DMS 273 (cell line): ENCODE measurements around the gene ELP5.
A peak's percentile ranks its signal among the peaks of the same experiment; 100 is the strongest.

Experiments
- DNase-seq: peaks from one replicate; lab custom pipeline; 2025; ENCODE audit not compliant: unreplicated experiment; lab: John Stamatoyannopoulos, UW

Gene ELP5

DNA sequence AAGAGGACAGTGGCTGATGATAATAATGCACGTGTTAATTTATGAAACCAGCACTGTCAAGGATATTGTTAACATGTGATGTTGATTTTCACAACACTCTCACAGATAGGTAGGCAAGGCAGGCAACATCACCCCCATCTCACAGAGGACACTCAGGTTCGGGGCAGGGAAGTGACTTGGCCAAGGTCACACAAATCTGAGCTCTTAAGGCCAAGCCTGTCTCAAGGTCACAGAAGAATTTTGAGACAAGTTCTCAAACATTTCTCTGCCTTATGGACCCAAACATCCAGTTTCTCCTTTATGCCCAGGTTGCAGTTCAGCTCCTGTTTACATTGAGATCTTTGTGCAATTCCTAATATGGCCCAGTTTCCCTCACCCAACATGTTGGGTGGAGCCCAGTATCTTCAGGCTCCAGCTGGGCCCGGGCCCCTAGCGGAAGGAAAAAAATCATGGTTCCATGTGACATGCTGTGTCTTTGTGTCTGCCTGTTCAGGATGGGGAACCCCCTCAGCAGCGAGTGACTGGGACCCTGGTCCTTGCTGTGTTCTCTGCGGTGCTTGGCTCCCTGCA lies 30.8 kb downstream of the ELP5 start:
- DNase-seq, result peak; percentile 18

DNA sequence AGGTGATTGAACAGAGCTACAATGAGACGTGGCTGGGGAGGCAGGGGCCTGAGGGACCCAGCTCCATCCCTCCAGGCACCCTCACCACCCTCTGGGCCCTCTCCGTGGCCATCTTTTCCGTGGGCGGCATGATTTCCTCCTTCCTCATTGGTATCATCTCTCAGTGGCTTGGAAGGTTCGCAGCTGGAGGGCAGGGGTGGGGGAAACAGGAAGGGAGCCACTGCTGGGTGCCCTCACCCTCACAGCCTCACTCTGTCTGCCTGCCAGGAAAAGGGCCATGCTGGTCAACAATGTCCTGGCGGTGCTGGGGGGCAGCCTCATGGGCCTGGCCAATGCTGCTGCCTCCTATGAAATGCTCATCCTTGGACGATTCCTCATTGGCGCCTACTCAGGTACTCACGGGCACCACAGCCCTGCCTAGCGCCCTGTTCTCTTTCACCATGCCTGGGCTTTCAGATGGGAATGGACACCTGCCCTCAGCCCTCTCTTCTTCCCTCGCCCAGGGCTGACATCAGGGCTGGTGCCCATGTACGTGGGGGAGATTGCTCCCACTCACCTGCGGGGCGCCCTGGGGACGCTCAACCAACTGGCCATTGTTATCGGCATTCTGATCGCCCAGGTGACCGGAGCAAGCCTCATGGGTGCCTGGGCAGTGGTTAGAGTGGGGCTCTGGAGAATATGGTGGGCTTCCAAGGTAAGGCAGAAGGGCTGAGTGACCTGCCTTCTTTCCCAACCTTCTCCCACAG lies 31.6 kb downstream of the ELP5 start:
- DNase-seq, result no peak

DNA sequence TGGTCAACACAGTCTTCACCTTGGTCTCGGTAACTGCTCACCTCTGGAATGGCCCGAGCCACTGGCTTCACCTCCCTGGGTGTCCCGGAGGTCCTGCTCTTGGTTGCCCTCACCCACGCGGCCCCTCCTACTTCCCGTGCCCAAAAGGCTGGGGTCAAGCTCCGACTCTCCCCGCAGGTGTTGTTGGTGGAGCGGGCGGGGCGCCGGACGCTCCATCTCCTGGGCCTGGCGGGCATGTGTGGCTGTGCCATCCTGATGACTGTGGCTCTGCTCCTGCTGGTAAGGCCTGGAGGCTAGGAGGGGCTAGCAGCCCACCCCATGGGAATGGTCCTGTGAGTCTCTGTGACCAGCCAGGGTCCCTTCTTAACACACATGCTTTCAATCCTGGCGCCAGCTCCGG lies 32.9 kb downstream of the ELP5 start:
- DNase-seq, result no peak

DNA sequence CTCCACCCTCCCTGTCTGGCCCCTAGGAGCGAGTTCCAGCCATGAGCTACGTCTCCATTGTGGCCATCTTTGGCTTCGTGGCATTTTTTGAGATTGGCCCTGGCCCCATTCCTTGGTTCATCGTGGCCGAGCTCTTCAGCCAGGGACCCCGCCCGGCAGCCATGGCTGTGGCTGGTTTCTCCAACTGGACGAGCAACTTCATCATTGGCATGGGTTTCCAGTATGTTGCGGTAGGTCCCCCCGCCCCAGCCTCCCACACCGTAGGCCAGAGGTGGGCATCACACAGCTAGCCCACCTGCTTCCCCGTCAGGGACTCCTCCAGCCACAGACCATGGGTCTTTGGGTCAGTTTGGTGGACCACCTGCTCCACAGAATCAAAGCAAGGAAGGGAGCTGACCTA lies 33.7 kb downstream of the ELP5 start:
- no peak for DNase-seq

DNA sequence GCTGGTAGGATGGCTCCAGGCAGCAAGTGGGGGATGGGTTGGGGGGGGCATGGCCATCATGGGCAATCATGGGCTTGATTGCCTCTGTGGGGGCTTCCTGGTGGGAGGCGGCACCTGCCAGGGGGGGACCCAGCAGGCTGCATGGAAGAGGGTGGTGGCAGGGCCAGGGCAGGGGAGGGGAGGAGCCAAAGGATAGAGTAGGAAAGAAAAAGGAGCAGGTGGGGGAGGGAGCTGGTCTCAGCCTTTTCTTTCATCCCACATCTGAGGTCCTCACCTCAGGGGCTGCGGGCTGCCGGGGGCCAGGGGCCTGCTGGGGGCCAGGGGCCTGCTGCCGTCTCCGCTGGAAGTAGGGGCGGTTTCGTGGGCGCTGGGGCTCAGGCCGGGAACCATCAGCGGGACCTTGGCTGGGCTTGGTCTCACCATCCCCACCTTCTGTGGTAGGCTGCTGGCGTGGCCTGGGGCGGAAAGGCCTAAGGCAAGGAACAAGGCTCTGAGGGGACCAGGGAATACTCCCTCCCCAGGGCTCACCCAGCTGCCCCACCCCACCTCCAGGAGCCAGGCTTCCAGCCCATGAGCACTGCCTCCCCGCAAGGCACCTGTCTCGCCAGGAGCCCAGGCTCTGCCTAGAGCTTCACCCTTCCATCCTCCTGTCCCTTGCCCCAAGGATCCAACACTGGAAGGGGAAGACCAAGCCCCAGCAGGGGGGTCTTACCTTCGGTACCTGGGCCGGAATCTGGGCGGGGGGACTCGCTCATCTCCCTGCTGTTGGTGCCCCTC lies 37.4 kb downstream of the ELP5 start:
- DNase-seq, result no peak

DNA sequence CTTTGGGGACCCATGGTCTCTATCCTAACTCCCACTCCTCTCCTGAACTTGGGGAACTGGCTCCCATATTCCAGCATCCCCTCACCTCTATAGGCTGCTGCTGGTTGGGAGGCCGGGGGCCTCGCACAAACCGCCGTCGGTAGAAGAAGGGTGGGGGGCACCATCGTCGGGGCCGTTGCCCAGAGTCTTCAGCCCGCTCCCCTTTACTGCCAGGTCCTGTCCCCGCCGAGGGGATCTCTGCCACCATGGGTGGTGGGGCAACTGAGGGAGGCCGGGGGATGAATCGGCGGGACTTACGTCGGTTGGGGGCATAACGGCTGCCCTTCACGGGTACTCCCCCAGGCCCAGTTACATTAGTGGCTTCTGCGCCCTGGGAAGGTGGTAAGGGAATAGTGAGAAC lies 38.2 kb downstream of the ELP5 start:
- no peak for DNase-seq

DNA sequence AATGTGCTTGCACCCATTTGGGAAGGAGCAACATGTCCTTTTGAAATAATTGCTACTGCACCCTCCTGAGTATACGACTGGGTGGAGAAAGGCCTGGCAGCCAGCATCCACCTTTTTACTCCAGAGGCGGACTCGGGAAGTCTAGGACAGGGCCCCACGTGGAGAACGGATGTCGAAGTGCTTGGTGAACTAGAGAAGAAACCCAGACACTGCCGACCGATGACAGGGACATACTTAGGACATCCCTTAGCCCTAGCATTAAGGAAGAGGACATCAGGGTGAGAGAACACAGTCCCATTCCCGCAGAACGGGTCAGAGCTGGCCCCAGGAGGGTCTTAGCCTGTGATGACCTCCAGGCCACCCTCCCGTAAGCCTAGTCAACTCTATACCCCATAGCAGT lies 38.7 kb downstream of the ELP5 start:
- DNase-seq, result no peak

DNA sequence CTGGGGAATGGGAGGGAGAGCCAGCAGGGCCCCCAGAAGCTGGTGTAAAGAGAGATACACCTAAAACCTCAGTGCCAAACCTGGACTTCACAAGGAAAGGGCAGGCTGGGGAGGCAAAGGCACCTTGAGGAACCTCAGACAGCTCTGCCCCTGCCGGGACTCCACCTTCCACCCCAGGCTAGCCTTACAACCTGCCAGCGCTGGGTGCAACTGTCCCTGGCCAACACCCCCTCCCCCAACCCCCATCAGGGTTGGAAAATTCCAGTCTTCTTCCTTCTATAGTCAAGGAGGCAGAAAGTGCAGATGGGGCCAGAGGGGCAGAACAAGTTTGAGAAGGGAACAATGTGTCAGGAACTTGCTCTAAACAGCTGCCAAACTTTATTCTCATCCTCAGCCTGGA lies 40.2 kb downstream of the ELP5 start:
- DNase-seq, result no peak

DNA sequence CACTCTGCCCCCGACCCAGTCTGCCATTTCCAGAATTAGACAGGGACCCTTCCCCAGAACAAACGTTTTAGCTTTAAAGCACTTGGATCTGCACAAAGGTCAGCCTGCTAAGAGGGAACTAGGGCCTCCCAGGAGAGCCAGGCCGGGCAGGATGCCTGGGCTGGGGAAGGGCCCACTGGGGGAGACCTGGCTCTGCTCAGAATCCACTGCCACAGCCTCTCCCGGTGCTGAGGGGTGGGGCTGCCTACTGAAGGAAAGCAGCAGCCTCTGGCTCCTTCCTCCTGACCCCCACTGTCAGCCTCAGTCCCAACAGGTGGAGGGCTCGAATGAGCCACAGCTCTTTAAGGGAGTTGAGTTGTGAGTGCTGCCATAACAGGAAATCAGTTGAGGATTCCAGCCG lies 40.7 kb downstream of the ELP5 start:
- DNase-seq, result no peak

DNA sequence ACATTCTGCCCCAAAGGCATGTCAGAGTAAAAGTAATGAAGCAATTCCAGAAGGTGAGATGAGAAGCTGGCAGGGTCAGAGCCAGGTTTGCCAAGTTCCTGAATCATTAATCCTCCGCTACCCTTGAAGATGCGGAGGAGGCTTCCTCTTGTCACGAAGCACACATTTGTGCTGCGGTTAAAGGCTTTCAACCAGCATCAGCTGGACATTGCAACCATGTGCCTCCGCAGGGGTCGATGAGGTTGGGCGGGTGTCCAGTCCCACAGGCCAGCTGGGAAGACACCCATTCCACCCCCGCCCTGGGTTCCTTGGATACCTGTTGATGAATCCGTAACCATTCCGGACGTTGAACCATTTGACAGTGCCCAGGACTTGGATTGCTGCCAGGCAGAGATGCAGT lies 41.1 kb downstream of the ELP5 start:
- DNase-seq, result peak; percentile 34

DNA sequence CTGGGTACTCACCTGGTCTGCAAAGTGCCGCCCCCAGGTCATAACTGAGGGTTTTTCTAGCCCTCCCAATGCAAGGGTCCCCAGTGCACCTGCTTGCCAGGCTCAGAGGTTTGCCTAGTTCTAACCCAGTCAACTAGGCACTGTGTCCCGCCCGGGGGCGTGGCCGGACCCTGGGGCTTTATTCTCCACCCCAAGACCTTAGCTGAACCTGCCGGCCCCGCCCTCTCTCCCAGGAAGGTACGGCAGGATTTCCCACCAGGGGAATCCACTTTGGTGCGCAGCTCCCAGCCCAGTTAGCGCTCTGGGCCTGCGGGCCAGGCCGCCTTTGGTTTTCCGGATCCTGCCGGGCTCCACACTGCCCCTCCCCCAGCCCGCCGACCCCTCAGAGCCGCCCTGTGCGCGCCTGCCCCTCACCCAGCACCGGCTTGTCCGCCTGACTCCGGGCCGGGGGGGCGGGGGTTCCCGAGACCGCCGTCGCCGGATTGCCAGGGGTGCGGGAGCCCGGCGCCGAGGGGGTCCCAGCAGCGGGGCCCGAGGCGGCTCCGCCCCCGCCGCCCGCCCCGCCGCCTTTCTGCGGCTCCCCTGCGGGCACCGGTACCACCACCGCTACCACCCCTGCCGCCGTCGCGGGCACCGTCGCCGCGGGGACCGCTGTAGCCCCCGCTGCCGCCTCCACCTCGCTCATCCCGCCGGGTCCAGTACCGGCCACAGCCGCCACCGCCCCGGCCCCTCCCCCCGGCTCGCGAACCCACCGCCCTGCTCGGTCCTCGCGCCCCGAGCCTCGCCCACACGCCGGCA lies 42.0 kb downstream of the ELP5 start:
- DNase-seq, result peak; percentile 41

DNA sequence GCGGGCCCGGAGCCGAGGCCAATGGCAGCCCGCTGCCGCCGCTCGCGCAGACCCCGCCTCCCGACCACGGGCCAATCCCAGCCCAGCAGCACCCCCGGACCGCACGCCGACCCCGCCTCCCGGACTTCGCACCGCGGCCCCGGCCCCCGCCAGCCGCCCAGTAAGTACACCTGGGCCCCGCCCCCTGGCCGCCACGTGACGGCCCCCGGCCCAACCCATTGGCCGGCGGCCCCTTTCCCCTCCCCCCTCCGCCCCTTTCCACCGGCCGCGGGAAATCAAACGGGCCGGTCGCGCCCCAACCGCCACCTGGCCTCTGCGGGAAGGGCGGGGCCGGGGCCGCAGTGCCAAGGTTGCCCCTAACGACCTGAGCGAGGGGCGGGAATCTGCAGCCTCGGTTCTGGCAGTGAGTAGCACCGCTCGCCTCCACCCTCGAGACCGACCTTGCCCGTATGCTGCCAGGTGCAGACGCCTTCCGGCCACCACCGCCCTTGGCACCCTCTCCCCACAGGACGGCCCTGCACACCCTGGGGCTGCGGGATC lies 42.7 kb downstream of the ELP5 start, which contains the start of gene YBX2:
YBX2 (minus strand) TSS at position 26 of the 540 bp plus-strand sequence. CDS start 139 bp downstream, outside the sequence.
- DNase-seq, result peak; percentile 86

DNA sequence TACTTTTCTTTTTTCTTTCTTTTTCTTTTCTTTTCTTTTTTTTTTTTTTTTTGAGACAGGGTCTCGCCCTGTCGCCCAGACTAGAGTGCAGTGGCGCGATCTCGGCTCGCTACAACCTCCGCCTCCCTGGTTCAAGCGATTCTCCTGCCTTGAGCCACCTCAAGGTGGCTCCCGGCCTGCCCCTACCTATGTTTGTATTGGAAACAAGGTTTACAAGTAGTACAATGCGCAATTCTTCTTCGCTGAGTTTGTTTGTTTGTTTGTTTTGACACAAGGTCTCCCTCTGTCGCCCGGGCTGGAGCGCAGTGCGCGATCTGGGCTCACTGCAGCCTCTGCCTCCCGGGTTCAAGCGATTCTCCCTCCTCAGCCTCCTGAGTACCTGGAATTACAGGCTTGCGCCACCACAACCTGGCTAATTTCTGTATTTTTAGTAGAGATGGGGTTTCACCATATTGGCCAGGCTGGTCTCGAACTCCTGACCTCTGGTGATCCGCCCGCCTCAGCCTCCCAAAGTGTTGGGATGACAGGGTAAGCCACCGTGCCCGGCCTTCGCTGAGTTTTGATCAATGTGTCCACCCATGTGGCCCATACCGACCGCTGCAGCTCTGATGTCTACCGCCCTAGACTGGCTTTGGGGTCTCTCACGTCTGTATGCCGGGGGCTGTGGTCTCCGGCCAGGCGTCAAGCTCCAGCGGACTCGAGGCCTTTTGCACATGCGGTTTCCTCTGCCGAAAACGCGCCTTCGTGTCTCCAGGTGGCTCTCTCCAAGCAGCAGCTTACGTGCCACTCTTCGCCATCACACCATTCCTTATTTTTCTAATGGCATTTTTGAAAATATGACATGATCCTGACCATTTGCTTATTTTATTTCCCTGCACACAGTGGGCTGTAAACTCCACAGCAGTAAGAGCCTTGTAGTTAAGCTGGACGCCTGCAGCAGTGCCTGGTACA lies 43.5 kb downstream of the ELP5 start:
- DNase-seq, result no peak

DNA sequence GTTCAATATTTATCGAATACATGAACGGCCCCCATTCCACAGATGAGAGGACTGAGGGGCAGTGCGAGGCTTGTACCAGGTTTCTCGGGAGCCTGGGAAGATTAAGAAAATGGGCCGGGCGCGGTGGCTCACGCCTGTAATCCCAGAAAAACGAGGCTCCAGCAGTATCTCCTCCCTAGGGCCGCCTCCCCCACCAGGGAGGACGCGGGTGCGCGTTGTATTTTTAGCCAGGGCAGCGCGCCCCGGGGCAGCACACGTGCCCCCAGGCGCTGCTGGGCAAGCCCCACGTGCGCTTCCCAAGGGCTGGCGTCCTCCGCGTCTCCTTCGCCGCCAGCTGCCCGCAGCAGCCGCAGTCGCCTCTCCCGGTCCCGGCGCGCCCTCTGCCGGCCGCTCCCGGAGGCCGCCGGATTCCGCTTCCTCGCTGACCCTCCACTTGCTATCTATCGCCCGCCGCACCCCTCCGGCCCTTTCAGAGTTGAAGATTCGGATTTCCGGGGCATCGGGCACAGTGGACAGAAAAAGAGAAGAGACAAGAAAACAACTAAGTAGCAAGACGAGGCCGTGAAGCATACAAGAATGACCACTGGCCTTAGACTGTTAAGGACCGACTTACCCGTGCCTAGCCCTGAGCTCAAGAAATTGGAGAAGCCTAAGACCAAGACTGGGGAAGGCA lies 44.3 kb downstream of the ELP5 start:
- DNase-seq, result peak; percentile 91

DNA sequence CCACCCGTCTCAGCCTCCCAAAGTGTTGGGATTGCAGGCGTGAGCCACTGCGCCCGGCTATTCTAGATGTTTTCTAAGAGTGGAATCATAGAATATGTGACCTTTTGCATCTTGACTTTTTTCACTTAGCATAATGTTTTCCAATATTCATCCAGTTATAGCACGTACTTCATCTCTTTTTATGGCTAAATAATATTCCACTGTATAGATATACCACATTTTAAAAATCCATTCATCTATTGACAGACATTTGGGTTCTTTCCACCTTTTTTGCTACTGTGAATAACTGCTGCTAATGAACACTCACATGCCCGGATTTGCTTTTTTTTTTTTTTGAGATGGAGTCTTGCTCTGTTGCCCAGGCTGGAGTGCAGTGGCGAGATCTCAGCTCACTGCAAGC lies 52.2 kb downstream of the ELP5 start:
- DNase-seq, result no peak

DNA sequence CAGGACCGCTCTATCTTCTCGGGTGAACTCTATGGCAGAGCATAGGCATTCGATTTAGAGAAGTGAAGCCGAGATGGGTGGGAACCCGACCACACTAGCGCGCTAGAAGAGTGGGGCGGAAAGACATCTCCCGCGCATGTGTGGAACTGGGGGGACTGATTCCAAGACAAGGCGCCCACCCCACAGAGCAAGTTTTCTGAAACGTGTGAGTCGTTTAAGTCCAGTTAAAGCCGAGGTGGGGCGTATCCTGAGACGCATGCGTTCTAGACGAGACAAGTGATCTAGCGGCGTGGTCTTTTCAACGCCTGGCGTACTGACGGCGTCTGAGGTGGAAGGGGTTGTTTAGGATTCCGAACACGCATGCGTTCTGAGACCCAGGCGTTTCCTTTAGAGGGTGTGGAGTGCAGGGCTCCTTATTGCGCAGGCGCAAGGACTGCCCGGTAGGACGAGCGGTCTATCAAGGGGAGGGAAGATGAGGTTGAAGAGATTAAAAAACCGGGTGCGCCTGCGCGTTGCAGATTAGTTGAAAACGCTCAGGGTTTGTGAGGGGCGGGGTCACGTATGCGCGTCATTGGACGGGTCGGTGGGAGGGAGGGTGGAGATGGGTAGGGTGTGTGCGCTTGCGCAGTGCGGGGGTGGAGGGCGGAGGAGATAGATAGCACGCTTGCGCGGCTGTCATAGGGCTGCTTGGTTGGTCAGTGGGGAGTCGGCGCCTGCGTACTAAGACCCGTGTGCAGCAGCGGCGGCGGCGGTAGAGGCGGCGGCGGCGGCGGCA lies 55.1 kb downstream of the ELP5 start, which contains the start of gene EIF5A:
EIF5A (plus strand) TSS at position 718 of the 775 bp plus-strand sequence. CDS start 2,008 bp downstream, outside the sequence.
- DNase-seq, result peak; percentile 99

DNA sequence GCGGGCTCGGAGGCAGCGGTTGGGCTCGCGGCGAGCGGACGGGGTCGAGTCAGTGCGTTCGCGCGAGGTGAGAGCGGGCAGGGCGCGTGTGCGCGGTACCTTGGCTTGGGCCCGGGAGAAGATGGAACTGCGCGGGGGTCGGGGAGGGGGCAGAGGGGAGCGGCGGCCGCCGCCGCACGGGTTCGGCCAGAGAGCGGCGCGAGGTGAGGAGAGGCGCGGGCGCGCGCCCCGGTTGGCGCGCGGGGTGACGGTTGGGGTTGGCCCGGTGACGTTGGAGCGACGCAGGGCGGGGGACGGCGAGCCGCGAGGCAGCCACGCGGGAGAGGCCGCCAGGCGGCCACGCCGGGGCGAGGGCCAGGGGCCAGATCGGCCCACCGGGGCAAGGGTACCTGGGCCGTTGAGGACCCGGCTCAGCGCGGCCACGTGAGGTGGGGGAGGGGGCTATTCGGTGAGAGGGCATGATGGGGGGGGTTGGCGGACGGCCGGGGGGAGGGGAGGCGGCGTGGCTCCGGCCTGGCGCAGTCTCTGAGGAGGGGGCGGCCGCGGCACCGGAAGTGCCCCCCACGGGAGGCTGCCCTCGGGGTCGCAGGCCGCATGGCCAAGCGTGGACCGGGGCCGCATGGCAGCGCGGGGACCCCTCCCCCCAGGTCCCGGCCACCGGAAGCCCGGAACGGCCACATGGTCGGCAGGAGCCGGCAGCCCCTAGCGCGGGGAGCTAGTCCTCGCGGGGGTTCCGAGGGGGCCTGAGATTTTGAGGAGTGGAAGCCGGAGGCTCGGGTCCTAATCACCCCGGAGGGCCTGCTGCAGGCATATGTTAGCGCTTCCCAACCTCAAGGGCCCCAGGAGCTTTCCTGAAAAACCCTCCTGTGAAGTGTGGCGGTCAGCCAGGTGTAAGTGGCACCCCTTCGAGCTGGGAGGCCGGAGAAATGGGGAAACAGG lies 55.9 kb downstream of the ELP5 start:
- peak; percentile 67 for DNase-seq
